ENCODE results near the gene SPOCK1. TPM values are rescaled to one million over a fixed set of nuclear protein-coding genes. Genes with fewer than 3 reads are reported as not detected.

SPOCK1 gene
- total and polyA plus RNA-seq, 2 of the 13 experiments (the other 11 are each of a cell fraction or from before 2014, with no cell fraction given): 0.18 to 0.29 TPM

DNA sequence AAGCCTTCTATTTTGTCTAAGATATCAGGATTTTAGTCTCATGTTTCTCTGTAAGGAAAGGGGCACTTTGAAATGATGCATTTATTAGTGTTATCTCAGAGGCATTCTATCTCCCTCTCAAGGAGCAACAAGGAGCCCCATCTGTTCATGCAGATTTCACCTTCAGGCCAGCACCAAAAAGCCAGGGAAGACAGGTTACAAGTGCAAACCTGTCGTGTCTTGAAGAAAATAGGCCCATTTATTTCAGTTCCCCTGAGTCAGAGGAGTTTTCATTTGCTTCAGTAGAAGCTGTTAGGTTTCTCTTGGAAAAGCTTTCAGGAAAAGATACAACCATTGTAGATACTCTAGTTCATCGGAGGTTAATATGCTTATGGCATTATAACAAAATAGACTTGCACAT, 97.2 kb downstream of the SPOCK1 start:
- no peaks in the 10 kb centered on the region for H3K9me3 ChIP-seq (ENCODE audit: low read length)
- intact Hi-C loops (cut with micrococcal nuclease; ENCODE audit: unreplicated experiment) (no loop called here), in situ Hi-C loops (cut with HindIII; ENCODE audit: extremely low pct_ligation_motif_present, low pct_unique_long_range_greater_than_20kb) (no loop called here)
- no peak overlapping the region for H3K4me3 ChIP-seq (replicated peaks in 1 of 3; ENCODE audit: insufficient read depth in 1 of 3, low read depth in 2 of 3, low read length in 3 of 3)
- ChIA-PET POLR2A (no interaction called here), CTCF (ENCODE audit: low intra/inter-chr PET ratio, low total read pairs) (no interaction called here)
- H3K36me3 ChIP-seq (replicated peaks in 1 of 2; ENCODE audit: control insufficient read depth in 1 of 2, insufficient read depth in 2 of 2, low read length in 2 of 2): no peaks in the 10 kb centered on the region
- H3K27me3 ChIP-seq (ENCODE audit: control insufficient read depth in 1 of 2, insufficient read depth in 2 of 2, low read length in 2 of 2): peaks cover 0 to 4% of the 10 kb centered on the region in 2 experiments; a peak in 3 of 5 replicates
- FAIRE-seq: no peak
- 14% methylated on average over 2 of the region's 2 CpGs for WGBS (ENCODE audit: low lambda C conversion rate)
- no peaks in the 10 kb centered on the region for H3K79me2 ChIP-seq (ENCODE audit: insufficient read depth, low read length)
- no peaks in the 10 kb centered on the region for H4K20me1 ChIP-seq (ENCODE audit: insufficient read depth, low read length)
- no peak overlapping the region for H3K4me2 ChIP-seq (ENCODE audit: low read depth, low read length)
- H3K9ac ChIP-seq (ENCODE audit: insufficient read depth, low read depth, low read length): no peak overlapping the region
- ATAC-seq: no peak
- TF ChIP-seq ZNF605 (CRISPR knock-in tag; IDR thresholded peaks at IDR 0.05) (no peak), TEAD2 (CRISPR knock-in tag; IDR thresholded peaks at IDR 0.05) (no peak), ZNF790 (CRISPR knock-in tag; IDR thresholded peaks at IDR 0.05; ENCODE audit: borderline replicate concordance) (no peak), TAF1 (CRISPR knock-in tag; IDR thresholded peaks at IDR 0.05) (no peak), ZNF564 (CRISPR knock-in tag; IDR thresholded peaks at IDR 0.05) (no peak), ZNF446 (CRISPR knock-in tag; IDR thresholded peaks at IDR 0.05) (no peak), ZNF430 (CRISPR knock-in tag; IDR thresholded peaks at IDR 0.05) (no peak), GATA4 (IDR thresholded peaks at IDR 0.05; ENCODE audit: borderline replicate concordance, low read depth) (no peak), ZFAT (CRISPR knock-in tag; conservative IDR thresholded peaks at IDR 0.05) (no peak), SP5 (CRISPR knock-in tag; IDR thresholded peaks at IDR 0.05; ENCODE audit: borderline replicate concordance, low read depth) (no peak)
- TF ChIP-seq, protein P1, sequence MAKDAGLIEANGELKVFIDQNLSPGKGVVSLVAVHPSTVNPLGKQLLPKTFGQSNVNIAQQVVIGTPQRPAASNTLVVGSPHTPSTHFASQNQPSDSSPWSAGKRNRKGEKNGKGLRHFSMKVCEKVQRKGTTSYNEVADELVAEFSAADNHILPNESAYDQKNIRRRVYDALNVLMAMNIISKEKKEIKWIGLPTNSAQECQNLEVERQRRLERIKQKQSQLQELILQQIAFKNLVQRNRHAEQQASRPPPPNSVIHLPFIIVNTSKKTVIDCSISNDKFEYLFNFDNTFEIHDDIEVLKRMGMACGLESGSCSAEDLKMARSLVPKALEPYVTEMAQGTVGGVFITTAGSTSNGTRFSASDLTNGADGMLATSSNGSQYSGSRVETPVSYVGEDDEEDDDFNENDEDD (CRISPR knock-in tag; IDR thresholded peaks at IDR 0.05; ENCODE audit: borderline replicate concordance): no peak
- TF ChIP-seq, protein P2, sequence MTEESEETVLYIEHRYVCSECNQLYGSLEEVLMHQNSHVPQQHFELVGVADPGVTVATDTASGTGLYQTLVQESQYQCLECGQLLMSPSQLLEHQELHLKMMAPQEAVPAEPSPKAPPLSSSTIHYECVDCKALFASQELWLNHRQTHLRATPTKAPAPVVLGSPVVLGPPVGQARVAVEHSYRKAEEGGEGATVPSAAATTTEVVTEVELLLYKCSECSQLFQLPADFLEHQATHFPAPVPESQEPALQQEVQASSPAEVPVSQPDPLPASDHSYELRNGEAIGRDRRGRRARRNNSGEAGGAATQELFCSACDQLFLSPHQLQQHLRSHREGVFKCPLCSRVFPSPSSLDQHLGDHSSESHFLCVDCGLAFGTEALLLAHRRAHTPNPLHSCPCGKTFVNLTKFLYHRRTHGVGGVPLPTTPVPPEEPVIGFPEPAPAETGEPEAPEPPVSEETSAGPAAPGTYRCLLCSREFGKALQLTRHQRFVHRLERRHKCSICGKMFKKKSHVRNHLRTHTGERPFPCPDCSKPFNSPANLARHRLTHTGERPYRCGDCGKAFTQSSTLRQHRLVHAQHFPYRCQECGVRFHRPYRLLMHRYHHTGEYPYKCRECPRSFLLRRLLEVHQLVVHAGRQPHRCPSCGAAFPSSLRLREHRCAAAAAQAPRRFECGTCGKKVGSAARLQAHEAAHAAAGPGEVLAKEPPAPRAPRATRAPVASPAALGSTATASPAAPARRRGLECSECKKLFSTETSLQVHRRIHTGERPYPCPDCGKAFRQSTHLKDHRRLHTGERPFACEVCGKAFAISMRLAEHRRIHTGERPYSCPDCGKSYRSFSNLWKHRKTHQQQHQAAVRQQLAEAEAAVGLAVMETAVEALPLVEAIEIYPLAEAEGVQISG (CRISPR knock-in tag; IDR thresholded peaks at IDR 0.05): no peak
- TF ChIP-seq, protein P3, sequence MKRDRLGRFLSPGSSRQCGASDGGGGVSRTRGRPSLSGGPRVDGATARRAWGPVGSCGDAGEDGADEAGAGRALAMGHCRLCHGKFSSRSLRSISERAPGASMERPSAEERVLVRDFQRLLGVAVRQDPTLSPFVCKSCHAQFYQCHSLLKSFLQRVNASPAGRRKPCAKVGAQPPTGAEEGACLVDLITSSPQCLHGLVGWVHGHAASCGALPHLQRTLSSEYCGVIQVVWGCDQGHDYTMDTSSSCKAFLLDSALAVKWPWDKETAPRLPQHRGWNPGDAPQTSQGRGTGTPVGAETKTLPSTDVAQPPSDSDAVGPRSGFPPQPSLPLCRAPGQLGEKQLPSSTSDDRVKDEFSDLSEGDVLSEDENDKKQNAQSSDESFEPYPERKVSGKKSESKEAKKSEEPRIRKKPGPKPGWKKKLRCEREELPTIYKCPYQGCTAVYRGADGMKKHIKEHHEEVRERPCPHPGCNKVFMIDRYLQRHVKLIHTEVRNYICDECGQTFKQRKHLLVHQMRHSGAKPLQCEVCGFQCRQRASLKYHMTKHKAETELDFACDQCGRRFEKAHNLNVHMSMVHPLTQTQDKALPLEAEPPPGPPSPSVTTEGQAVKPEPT (CRISPR knock-in tag; IDR thresholded peaks at IDR 0.05; ENCODE audit: low read depth): no peak
- TF ChIP-seq, protein P4, sequence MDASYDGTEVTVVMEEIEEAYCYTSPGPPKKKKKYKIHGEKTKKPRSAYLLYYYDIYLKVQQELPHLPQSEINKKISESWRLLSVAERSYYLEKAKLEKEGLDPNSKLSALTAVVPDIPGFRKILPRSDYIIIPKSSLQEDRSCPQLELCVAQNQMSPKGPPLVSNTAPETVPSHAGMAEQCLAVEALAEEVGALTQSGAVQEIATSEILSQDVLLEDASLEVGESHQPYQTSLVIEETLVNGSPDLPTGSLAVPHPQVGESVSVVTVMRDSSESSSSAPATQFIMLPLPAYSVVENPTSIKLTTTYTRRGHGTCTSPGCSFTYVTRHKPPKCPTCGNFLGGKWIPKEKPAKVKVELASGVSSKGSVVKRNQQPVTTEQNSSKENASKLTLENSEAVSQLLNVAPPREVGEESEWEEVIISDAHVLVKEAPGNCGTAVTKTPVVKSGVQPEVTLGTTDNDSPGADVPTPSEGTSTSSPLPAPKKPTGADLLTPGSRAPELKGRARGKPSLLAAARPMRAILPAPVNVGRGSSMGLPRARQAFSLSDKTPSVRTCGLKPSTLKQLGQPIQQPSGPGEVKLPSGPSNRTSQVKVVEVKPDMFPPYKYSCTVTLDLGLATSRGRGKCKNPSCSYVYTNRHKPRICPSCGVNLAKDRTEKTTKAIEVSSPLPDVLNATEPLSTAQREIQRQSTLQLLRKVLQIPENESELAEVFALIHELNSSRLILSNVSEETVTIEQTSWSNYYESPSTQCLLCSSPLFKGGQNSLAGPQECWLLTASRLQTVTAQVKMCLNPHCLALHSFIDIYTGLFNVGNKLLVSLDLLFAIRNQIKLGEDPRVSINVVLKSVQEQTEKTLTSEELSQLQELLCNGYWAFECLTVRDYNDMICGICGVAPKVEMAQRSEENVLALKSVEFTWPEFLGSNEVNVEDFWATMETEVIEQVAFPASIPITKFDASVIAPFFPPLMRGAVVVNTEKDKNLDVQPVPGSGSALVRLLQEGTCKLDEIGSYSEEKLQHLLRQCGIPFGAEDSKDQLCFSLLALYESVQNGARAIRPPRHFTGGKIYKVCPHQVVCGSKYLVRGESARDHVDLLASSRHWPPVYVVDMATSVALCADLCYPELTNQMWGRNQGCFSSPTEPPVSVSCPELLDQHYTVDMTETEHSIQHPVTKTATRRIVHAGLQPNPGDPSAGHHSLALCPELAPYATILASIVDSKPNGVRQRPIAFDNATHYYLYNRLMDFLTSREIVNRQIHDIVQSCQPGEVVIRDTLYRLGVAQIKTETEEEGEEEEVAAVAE (CRISPR knock-in tag; IDR thresholded peaks at IDR 0.05; ENCODE audit: borderline replicate concordance): no peak
- no TSS peak for BruUV-seq (replicated peaks)
- DNase-seq (ENCODE audit: low spot score): no peak
- no peak overlapping the region for H2AFZ ChIP-seq (ENCODE audit: low read length)
- no peaks in the 10 kb centered on the region for H3K4me1 ChIP-seq (ENCODE audit: insufficient read depth, low read length)
- no peak overlapping the region for H3K27ac ChIP-seq (ENCODE audit: extremely low read length, insufficient read depth, low read length)
